HG02970 (cell line): ENCODE data around the gene TXNDC2.
"Not testable (repeated sequence)": the region's sequence is repeated elsewhere in the genome, so short reads cannot be mapped to it uniquely, and the experiment has no call there.

Experiments
- ATAC-seq: cut with Tn5 transposase; IDR thresholded peaks from one replicate; pipeline ENCODE4 v1.9.1; 2021; ENCODE audit warnings: mild to moderate bottlenecking, moderate library complexity, moderate number of reproducible peaks; ENCODE audit not compliant: unreplicated experiment, low FRiP score

Gene TXNDC2

DNA sequence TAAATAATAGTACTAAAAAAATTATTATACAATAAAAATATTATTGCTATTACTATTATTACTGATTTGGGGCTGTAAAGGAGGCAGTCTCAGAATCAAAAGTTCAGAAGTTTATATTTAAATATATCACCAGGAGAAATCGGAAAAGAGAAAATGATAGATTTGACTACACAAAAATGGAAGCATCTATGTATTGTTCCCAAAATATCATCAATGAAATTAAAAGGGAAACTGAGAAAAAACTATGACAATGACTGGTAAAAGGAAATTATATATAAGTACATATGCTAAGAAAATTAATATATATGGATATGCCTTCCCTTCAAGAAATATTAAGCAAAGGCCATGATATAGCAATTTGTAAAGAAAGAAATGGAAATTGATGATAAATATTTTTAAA lies 7.7 kb upstream of the TXNDC2 start:
- ATAC-seq = no peak

DNA sequence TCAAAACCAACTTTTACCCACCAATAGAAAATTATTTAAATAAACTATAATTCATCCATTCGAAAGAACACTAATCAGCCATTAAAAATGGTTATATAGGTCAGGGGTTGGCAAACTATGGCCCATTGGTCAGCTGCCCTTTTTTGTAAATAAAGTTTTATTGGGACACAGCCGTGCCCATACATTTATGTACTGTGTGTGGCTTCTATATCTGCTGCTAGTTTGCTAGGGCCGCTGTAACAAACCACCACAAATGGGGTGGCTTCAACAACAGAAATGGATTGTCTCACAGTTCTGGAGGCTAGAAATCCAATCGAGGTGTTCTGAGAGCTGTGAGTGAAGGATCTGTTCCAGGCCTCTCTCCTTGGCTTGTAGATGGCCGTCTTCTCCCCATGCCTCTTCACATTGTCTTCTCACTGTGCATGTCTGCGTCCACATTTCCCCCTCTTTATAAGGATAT lies 7.0 kb upstream of the TXNDC2 start:
- ATAC-seq = no peak

DNA sequence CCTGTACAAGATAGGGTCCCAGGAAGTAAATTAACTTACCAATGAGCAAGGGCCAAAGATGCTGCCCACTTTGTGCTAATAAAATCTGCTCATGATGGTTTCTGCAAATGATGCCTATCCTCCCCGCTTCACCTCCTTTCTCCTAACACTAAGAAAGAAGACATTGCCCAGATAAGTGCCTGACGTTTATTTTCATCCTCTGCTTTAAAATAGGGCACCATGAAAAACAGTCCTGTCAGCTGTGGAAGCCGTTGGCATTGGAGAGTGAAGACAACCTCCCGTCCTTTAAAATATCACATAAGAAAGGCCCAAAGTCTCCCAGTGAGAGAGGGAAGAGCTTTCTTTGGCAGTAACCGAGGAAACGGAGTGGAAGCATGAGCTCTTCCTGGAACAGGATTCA lies 1.7 kb upstream of the TXNDC2 start:
- ATAC-seq = no peak

DNA sequence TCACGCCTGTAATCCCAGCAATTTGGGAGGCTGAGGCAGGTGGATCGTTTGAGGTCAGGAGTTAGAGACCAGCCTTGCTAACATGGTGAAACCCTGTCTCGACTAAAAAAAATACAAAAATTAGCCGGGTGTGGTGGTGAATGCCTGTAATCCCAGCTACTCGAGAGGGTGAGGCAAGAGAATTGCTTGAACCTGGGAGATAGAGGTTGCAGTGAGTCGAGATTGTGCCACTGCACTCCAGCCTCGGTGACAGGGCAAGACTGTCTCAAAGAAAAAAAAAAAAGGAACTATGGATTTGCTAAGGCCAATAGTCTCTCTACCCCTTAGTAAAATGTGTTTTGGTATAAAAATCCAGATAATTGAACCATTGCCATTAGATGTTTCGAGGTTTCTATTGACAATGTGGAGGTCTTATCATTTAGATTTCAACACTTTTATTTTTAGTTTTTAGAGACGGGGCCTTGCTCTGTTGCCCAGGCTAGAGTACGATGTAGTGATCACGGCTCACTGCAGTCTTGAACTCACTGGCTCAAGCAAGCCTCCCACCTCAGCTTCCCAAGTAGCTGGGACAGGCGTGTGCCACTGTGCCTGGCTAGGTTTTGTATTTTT lies 1.1 kb upstream of the TXNDC2 start:
- ATAC-seq = no peak

DNA sequence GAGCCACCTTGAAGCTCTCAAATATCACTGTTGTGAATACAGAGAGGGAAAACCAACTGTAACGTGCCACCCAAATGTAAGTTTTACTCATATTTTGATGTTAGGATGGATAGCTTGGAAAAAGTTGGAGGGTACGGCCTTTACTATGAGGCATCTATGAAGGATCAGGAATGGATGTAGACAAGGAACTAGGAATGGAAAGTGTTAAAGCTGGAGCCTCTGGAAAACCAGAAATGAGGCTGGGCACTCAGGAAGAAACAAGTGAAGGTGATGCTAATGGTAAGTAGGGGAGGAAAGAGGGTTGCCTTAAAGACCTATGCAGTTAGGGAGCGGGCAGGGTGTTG lies 204 bp downstream of the TXNDC2 start:
- no peak for ATAC-seq

DNA sequence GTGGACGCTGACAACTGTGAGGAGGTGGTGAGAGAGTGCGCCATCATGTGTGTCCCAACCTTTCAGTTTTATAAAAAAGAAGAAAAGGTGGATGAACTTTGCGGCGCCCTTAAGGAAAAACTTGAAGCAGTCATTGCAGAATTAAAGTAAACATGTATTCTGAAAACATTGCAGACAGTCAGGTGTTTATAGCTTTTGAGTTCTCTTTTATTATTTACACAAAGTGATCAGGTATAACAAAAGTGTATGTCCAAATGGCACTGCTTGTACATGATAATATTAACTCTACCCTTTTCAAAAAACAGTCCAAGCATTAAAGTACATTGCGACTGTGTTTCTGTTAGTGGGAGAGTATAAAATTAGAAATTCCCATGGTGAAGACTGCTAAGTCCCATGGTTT lies 2.2 kb downstream of the TXNDC2 start:
- no peak for ATAC-seq

DNA sequence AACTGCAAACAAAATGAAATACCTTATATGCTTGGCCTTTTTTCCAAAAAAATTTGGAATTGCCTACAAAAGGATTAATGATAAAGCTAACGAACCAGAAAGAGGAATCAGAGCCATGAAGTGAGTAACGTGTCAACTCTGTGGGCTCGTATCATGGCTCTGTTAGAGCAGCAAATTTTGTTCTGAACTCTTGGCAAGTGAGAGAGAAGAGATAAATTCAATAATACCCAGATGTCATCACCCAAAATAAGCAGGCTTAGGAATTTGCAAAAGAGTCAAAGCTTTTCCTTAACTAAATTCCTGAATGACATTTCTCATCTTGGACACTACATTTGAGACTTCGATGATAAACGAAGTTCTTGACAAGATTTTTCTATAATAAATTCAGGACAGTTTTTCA lies 4.4 kb downstream of the TXNDC2 start:
- no peak for ATAC-seq

DNA sequence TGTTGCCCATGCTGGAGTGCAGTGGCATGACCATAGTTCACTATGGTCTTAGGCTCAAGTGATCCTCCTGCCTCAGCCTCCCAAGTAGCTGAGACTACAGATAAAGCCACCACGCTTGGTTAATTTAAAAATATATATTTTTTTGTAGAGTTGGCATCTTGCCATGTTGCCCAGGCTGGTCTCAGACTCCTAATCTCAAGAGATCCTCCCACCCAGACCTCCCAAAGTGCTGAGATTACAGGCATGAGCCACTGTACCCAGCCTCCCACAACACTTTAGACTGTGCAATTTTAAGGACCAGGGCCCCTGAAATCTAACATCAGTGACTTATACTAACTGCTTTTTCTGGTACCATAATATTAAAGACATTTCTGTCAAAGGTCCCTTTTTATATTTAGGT lies 5.2 kb downstream of the TXNDC2 start:
- no peak for ATAC-seq

DNA sequence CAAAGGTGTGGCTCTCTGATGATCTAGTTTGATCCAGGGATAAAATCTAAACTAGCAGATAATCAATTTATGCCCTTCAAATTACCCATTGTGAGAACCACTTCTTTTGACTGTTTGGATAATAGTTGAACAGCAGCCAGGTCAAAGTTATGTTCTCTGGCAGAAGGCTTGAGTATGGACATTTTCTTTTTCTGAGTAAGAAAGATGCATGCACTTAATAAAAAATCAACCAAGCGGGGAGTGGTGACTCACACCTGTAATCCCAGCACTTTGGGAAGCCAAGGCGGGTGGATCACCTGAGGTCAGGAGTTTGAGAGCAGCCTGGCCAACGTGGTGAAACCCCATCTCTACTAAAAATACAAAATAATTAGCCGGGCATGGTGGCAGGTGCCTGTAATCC lies 5.7 kb downstream of the TXNDC2 start:
- ATAC-seq = not testable (repeated sequence)

DNA sequence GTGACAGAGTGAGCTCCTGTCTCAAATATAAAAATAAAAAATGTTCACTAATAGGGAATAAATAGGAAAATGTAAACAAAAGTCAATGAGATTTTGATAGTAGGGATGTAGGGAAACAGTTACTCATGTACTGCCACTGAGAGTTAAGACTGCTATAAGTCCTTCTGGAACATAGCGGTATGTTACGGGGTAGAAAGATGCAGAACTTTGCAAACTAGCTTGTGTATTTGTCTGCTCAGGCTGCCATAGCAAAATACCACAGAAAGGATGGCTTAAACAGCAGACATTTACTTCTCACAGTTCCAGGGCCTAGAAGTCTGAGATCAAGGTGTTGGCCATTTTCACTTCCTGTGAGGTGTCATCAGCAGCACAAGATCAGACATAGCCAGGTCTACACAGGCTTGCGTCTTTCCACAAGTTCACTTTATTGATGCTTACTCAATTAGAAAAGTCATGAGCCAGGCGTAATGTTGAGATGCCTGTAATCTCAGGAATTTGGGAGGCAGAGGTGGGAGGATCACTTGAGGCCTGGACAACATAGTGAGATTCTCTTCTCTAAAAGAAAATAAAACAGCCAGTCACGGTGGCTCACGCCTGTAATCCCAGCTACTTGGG lies 8.8 kb downstream of the TXNDC2 start:
- ATAC-seq = no peak

DNA sequence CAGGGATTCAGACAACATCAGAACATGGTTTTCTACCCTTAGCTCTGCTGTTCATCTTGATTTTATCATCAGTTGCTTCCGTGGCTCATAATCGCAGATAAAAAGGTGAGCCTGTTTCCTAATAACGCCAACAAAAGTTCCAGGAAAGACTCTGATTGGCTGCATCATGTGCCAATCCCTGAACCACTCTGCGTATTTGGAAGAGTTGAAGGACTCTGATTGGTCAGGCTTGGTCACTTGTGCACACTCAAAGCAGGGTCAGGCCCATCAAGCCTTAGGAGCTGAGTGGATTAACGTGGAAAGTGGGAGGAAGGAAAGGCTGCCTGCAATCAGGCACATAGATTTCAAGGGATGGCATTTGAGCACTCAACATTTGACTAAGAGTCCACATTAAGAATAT lies 11.4 kb downstream of the TXNDC2 start:
- ATAC-seq = no peak

DNA sequence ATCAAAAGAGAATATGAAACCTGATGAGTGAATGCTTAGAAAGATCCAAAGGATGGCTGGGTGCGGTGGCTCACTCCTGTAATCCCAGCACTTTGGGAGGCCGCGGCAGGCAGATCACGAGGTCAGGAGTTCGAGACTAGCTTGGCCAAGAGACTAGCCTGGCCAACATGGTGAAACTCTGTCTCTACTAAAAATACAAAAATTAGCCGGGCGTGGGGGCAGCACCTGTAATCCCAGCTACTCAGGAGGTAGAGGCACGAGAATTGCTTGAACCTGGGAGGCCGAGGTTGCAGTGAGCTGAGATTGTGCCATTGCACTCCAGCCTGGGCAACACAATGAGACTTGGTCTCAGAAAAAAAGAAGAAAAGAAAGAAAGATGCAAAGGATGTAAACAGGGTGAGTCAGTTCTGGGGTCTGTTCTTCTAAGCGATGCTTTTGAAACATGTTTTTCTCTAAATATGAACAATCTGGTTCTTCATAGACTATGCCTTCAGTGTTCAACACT lies 12.1 kb downstream of the TXNDC2 start:
- not testable (repeated sequence) for ATAC-seq

DNA sequence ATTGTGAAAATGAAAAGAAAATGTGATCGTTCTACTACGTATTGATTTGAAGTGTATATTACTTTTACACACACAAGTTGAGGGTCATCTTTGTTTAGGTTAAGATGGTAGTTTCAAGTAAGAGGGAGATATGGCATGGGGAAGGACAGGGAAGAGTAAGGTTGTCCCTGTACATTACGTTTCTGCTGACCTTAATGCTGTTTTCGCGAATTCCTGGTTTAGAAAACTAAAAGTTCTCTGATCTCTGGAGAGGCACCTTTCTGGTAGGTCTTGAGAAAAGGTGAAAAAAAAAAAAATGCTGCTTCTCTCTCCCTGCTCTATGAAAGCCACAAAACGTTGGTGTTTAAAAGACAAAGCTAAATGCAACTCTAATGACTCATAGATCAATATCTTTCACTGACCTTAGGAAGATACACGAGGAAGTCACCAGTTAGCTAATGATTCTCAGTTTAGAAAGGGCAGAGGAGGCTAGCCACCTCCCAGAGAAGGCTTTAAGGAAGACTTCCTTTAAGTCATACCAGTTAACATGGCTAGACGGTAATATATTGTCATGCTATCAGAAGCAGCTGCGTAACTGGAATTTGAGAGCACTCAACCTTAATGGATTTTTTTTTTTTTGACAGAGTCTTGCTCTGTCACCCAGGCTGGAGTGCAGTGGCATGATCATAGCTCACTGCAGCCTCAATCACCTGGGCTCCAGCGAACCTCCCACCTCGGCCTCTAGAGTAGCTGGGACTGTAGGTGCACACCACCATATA lies 13.2 kb downstream of the TXNDC2 start:
- no peak for ATAC-seq

DNA sequence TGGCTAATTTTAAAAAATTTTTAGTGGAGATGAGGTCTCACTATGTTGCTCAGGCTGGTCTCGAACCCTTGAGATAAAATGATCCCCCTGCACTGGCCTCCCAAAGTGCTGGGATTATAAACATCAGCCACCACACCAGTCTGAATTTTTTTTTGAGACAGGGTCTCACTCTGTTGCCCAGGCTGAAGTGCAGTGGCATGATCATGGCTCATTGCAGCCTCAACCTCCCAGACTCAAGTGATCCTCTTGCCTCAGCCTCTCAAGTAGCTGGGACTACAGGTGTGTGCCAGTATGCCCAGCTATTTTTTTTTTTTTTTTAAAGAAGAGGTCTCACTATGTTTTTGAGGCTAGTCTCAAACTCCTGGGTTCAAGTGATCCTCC lies 13.8 kb downstream of the TXNDC2 start:
- not testable (repeated sequence) for ATAC-seq

DNA sequence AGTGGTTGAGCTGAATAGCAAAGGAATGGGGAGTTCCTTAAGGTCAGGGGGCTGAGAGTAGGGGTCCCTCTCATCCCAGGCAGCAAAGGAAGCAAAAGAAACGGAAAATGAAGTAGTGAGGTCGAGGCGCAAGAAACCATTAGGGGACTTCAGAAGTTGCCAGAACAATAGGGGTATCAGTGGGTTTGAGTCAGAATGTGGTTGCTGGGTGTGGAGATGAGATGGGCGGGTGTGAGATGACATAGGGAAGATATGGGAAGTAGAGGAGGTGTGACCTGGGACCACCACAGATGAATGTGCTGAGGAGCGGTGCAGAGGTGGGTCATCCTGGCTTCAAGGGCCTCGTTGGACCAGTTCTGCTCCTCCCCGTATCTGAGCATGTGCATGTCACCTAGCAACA lies 14.9 kb downstream of the TXNDC2 start:
- ATAC-seq = no peak

DNA sequence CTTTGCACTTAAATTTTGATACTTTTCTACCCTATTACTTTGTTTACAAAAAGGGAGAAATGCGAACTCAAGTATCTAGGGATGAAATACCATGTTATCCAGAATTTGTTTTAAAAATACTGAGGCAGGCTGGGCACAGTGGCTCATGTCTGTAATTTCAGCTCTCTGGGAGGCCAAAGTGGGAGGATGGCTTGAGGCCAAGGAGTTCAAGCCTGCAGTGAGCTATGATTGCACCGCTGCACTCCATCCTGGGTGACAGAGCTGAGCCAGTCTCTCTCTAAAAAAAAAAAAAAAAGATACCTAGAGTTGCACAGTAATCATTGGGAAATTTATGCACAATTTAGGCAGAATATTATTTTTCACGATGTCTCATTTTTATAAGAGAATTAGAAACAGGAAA lies 15.6 kb downstream of the TXNDC2 start:
- ATAC-seq = no peak

DNA sequence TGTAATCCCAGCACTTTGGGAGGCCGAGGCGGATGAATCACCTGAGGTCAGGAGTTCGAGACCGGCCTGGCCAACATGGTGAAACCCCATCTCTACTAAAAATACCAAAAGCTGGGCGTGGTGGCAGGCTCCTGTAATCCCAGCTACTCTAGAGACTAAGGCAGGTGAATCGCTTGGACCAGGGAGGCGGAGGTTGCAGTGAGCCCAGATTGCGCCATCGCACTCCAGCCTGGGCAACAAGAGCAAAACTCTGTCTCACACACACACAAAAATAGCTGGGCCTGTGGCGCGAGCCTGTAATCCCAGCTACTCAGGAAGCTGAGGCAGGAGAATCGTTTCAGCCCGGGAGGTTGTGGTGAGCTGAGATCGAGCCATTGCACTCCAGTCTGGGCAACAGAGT lies 16.5 kb downstream of the TXNDC2 start:
- ATAC-seq = not testable (repeated sequence)

DNA sequence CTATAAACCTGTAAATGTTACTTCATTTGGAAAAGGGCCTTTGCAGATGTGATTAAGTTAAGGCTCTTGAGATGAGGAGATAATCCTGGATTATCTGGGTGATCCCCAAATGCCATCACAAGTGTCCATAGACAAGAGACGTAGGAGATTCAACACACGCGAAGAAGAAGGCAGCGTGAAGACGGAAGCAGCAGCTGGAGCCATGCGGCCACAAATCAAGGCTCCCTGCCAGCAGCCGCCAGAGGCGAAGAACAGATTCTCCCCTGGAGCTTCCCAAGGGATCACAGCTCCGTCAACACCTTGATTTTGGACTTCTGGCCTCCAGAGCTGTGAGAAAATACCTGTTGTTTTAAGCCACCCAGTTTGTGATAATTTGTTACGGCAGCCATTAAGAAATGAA lies 17.1 kb downstream of the TXNDC2 start:
- ATAC-seq = no peak

DNA sequence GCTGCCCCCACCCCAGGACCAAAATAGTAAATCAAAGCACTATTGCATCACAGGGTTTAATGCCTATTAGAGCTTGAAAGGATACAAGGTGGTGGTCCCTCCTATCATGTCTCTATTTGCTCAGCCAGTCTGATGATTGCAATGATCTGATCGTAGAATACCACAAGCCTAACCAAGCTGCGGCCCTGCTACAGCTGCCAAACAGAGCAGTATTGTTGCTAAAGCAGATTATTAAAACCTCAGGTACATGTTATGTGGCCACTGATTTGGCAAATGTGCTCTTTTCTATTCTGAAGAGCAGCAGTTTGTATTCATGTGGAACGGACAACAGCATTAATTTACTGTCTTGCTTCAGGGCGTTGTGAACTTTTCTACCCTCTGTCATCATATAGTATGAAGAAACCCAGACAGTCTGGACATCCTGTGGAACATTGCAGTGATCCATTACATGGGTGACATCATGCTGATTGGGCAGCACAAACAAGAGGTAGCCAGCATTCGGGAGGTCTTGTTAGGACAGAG lies 19.7 kb downstream of the TXNDC2 start:
- ATAC-seq = no peak

DNA sequence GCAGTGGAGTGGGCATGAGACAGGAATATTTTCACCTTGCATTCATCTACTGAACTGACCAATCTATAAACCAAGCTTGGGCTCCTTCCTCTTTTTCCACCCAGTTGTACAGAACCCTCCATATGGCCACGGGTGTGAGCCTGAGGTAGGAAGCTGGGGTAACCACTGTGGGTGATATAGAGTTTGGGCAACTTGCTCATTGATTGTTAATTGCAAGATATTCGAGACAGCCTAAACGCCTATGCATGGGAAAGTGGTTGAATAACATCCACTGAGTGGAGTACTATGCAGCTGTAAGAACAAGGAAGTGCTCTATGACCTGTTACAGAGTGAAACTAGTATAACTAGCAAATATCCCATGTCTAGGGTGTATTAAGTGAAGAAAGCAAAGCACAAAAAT lies 20.7 kb downstream of the TXNDC2 start:
- no peak for ATAC-seq

DNA sequence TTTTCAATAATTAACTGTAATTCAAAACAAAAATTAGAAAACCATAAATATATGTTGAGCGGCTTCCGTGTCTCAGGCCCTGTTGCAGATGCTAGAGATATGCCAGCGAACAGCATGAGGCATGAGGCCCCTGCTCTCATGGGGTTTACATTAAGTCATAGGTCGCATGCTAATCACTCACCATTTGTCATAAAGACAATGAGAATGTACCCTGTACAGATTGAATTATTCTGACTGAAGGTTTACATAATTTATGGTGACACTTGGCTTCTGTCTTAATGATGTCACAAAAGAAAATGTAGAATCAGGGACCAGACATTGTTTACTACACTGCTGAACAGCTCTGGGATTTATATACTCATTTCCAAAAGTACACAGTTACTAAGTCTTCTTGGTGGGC lies 22.1 kb downstream of the TXNDC2 start:
- ATAC-seq = no peak

DNA sequence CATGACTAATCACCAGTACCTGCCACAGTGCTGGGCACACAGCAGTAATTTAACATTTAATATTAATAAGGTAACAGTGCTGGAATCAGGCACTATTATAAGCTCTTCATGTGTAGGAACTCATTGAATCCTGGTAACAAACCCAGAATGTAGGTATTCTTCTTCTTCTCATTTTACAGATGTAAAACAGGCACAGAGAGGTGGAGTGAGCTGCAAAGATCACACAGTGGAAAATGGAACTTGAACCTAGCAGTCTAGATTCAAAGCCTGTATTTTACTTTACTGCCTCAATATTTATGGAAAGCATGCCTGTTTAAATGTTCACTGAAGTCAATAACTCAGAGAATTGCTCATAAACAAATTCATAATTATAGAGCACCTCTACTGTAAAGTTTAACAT lies 24.3 kb downstream of the TXNDC2 start:
- no peak for ATAC-seq
